HFFc6 (cell line): ENCODE data around the gene GPR183. TPM values are rescaled to one million over a fixed set of nuclear protein-coding genes. Genes with fewer than 3 reads are reported as not detected.

Source experiments
- DNase-seq: peaks from one replicate; pipeline ENCODE4 v3.0.0-alpha.2; 2018
- H3K27ac Mint-ChIP-seq: 2 replicates; pipeline ENCODE4 v1.8.0; 2020; ENCODE audit warnings: mild to moderate bottlenecking, mixed read lengths
- H3K27me3 Mint-ChIP-seq: 2 replicates; pipeline ENCODE4 v1.8.0; 2021; ENCODE audit warnings: mild to moderate bottlenecking, moderate library complexity, mixed read lengths; ENCODE audit not compliant: insufficient read depth
- H3K36me3 Mint-ChIP-seq: 2 replicates; pipeline ENCODE4 v1.8.0; 2021; ENCODE audit warnings: low read depth, mixed read lengths
- H3K4me1 Mint-ChIP-seq: 2 replicates; pipeline ENCODE4 v1.8.0; 2020; ENCODE audit warnings: low read depth, mixed read lengths
- H3K4me3 Mint-ChIP-seq: 2 replicates; pipeline ENCODE4 v1.8.0; 2020; ENCODE audit warnings: mild to moderate bottlenecking, moderate library complexity, mixed read lengths
- H3K9me3 Mint-ChIP-seq: 2 replicates; pipeline ENCODE4 v1.8.0; 2020; ENCODE audit warnings: mild to moderate bottlenecking, mixed read lengths
- total RNA-seq, 6 experiments: library from RNA; stranded (reverse); fragmentation: NEBNext Ultra II Directional; extraction: Animal tissue kit (Norgen Biotek cat#: 25700); gene quantifications; 2 replicates in 1 of 6; 3 replicates in 5 of 6; pipeline ENCODE4 v1.2.3, GENCODE V29; 2021
- TF ChIP-seq, protein P1 (sequence below): fragments of 200-600 bp; sonication (generic); IDR thresholded peaks from 2 replicates; pipeline ENCODE4 v1.5.0; 2021; ENCODE audit warnings: antibody characterized with exemption, mild to moderate bottlenecking

The GPR183 gene
- total RNA-seq, 6 experiments from 2014 or later = 0.17 TPM; not detected in 5

DNA sequence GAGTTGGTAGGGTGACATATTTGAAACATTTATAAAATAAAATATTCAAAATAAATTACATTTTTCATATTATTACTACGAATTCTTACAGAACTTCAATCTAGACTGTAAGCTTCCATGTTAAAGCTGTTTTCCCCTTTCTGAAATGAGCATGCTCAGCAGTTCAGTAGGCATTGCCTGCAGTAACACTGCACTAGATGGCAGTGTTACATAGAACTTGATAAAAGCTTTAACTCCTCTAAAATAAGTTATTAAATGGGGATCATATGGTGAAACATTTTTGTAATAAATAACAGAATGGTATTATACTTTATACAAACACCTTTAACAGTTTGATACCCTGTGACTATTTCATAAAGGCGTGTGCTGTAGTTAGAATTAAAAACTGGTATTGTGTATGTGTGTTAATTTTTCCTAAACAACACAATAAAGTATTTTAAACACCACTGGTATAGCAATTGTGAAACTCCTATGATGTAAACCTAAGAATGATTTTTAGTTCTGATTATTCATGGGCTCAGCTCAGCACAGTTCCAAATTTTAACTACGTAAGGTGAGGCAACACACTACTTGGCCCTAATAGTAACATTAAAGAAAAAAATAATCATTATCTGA lies 37.5 kb downstream of the GPR183 start:
- no peak overlapping the region for H3K4me3 Mint-ChIP-seq
- H3K4me1 Mint-ChIP-seq = peaks cover 2% of the 10 kb centered on the region
- peaks cover 8% of the 10 kb centered on the region for H3K36me3 Mint-ChIP-seq
- H3K27me3 Mint-ChIP-seq = peaks cover 2% of the 10 kb centered on the region
- no peak overlapping the region for H3K27ac Mint-ChIP-seq
- TF ChIP-seq, protein P1, sequence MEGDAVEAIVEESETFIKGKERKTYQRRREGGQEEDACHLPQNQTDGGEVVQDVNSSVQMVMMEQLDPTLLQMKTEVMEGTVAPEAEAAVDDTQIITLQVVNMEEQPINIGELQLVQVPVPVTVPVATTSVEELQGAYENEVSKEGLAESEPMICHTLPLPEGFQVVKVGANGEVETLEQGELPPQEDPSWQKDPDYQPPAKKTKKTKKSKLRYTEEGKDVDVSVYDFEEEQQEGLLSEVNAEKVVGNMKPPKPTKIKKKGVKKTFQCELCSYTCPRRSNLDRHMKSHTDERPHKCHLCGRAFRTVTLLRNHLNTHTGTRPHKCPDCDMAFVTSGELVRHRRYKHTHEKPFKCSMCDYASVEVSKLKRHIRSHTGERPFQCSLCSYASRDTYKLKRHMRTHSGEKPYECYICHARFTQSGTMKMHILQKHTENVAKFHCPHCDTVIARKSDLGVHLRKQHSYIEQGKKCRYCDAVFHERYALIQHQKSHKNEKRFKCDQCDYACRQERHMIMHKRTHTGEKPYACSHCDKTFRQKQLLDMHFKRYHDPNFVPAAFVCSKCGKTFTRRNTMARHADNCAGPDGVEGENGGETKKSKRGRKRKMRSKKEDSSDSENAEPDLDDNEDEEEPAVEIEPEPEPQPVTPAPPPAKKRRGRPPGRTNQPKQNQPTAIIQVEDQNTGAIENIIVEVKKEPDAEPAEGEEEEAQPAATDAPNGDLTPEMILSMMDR = peak; percentile 85
- DNase-seq = peak; percentile 57
- no peaks in the 10 kb centered on the region for H3K9me3 Mint-ChIP-seq

DNA sequence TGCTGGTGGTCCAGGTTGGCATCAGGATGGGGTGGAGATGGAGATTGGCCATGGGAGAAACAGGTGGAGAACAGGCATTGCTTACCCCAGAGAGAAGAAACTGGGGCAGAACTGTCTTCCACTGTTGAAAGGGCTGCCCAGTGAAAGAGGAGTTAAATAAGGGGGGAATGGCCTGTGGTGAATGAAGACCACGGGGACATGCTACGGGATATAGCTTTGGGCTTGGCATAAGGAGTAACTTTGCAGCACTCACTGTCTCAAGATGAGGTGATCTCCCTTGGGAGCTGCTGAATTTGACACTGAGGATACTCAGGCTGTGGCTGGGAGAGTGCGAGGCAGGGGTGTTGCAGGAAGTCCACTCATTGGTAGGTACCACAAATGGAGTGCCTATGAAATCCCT lies 38.4 kb downstream of the GPR183 start:
- DNase-seq = no peak
- Mint-ChIP-seq H3K27me3 (peaks cover 2% of the 10 kb centered on the region; the same call in 1 of the 2 replicates), H3K27ac (no peak overlapping the region), H3K36me3 (peaks cover 8% of the 10 kb centered on the region), H3K9me3 (no peaks in the 10 kb centered on the region), H3K4me1 (no peaks in the 10 kb centered on the region), H3K4me3 (no peak overlapping the region)
- TF ChIP-seq, protein P1 = no peak

DNA sequence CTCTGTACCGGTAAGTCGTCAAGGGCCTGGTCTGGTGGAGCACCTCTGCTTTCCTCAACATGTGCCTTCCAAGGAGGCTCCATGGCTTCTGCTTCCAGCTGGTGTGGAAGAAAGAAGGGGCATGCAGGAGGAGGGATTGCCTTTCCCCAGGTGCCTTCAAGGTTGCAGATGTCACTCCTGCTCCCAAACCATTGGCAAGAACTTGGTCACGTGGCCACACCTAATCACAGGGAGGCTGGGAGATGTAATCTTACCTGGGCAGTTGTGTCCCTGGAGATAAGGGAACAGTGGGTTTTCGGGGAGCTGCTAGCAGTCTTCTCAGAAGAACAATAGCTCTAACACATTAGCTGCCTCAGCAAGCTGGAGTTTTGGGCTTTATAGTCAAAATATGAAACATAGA lies 39.3 kb downstream of the GPR183 start:
- Mint-ChIP-seq H3K4me1 (no peaks in the 10 kb centered on the region), H3K27ac (no peak overlapping the region), H3K4me3 (no peak overlapping the region), H3K9me3 (no peaks in the 10 kb centered on the region), H3K27me3 (peaks cover 2% of the 10 kb centered on the region; the same call in 1 of the 2 replicates), H3K36me3 (peaks cover 8% of the 10 kb centered on the region)
- DNase-seq = no peak
- TF ChIP-seq, protein P1 = no peak

DNA sequence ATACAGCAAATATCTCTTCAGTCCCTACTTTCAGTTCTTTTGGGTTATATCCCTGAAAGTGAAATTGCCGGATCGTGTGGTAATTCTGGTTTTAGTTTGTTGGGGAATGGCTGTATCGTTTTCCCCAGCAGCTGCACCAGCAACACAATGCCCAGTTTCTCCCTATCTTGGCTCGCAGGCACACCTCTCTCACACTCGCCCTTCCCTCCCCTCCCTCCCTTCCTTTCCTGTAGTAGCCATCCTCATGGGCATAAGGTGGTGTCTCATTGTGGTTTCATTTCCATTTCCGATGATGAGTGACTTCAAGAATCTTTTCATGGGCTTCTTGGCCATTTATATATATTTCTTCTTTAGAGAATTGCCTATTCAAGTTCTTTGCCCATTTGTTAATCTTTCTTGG lies 40.4 kb downstream of the GPR183 start:
- Mint-ChIP-seq H3K9me3 (no peaks in the 10 kb centered on the region), H3K27me3 (peaks cover 2% of the 10 kb centered on the region; the same call in 1 of the 2 replicates), H3K4me3 (no peak overlapping the region), H3K27ac (no peak overlapping the region), H3K36me3 (peaks cover under 1% of the 10 kb centered on the region), H3K4me1 (no peaks in the 10 kb centered on the region)
- DNase-seq = no peak
- TF ChIP-seq, protein P1 = no peak

DNA sequence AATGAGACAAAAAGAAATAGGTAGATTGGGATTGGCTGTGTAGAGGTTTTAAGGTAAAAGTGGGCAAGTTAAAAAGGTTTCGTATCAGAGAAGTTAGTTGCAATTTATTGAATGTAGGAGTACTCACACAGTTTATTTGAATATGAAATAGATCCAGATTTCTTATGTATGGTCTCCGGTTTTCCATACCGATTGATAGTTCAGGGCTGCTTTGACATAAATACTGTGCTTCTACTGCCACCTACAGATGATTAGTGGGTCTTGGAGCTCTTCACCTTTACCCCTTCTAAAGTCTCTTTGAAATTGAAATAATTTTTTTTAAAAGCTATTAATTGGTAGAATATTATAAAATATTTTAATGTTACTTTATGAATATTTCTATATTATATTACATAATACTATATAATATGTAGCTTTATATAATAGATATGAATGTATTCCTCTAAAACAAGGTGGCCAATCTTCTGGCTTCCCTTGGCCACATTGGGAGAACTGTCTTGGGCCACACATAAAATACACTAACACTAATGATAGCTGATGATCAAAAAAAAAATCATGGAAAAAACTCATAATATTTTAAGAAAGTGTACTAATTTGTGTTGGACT lies 41.3 kb downstream of the GPR183 start:
- TF ChIP-seq, protein P1 = peak; percentile 83
- H3K4me1 Mint-ChIP-seq = no peaks in the 10 kb centered on the region
- H3K9me3 Mint-ChIP-seq = no peaks in the 10 kb centered on the region
- peak; percentile 26 for DNase-seq
- no peak overlapping the region for H3K27ac Mint-ChIP-seq
- H3K4me3 Mint-ChIP-seq = no peak overlapping the region
- peaks cover 2% of the 10 kb centered on the region; the same call in 1 of the 2 replicates for H3K27me3 Mint-ChIP-seq
- H3K36me3 Mint-ChIP-seq = no peaks in the 10 kb centered on the region
